Neural progenitor cell (in vitro differentiated cells): ENCODE measurements around the gene NR2F6. TPM values are rescaled to one million over a fixed set of nuclear protein-coding genes. Genes with fewer than 3 reads are reported as not detected.

ENCODE experiments used
- DNase-seq: peaks from one replicate; pipeline ENCODE4 v3.0.0-alpha.2; 2016; ENCODE audit warnings: low spot score
- H2AFZ ChIP-seq: fragments of 200-600 bp; sonication (generic); replicated peaks from 2 replicates; pipeline ENCODE4 v1.6.1; 2016; ENCODE audit warnings: antibody characterized with exemption
- H3F3A ChIP-seq: fragments of 200-600 bp; sonication (generic); 2 replicates; pipeline ENCODE4 v1.6.1; 2016; ENCODE audit warnings: antibody characterized with exemption, low read depth
- H3K27ac ChIP-seq: fragments of 200-600 bp; sonication (generic); 2 replicates; pipeline ENCODE4 v1.5.1; 2016; ENCODE audit warnings: mild to moderate bottlenecking
- H3K27me3 ChIP-seq: fragments of 200-600 bp; sonication (generic); 2 replicates; pipeline ENCODE4 v1.6.1; 2016; ENCODE audit warnings: mild to moderate bottlenecking, moderate library complexity
- H3K36me3 ChIP-seq: fragments of 200-600 bp; sonication (generic); 2 replicates; pipeline ENCODE4 v1.5.1; 2016
- H3K4me1 ChIP-seq: fragments of 200-600 bp; sonication (generic); 2 replicates; pipeline ENCODE4 v1.6.1; 2016; ENCODE audit warnings: mixed run types
- H3K4me2 ChIP-seq: fragments of 200-600 bp; sonication (generic); 2 replicates; pipeline ENCODE4 v1.6.1; 2016
- H3K4me3 ChIP-seq: fragments of 200-600 bp; sonication (generic); 2 replicates; pipeline ENCODE4 v1.5.1; 2016
- H3K79me2 ChIP-seq: fragments of 200-600 bp; sonication (generic); 2 replicates; pipeline ENCODE4 v1.6.1; 2016; ENCODE audit warnings: low read depth
- H3K9ac ChIP-seq: fragments of 200-600 bp; sonication (generic); 2 replicates; pipeline ENCODE4 v1.6.1; 2016
- H3K9me3 ChIP-seq: fragments of 200-600 bp; sonication (generic); 2 replicates; pipeline ENCODE4 v1.5.1; 2016; ENCODE audit warnings: low read depth
- H4K20me1 ChIP-seq: fragments of 200-600 bp; sonication (generic); 2 replicates; pipeline ENCODE4 v1.6.1; 2016; ENCODE audit warnings: low read depth
- H3K27ac Mint-ChIP-seq: 3 replicates; pipeline ENCODE4 v1.8.0; 2021; ENCODE audit warnings: mixed read lengths
- H3K27me3 Mint-ChIP-seq: 2 replicates; pipeline ENCODE4 v1.8.0; 2022; ENCODE audit warnings: low read depth, mild to moderate bottlenecking, inconsistent platforms, moderate library complexity, mixed read lengths; ENCODE audit not compliant: insufficient read depth
- H3K36me3 Mint-ChIP-seq: 3 replicates; pipeline ENCODE4 v1.8.0; 2021; ENCODE audit warnings: mixed read lengths
- H3K4me1 Mint-ChIP-seq: 3 replicates; pipeline ENCODE4 v1.8.0; 2021; ENCODE audit warnings: mixed read lengths
- H3K4me3 Mint-ChIP-seq: 3 replicates; pipeline ENCODE4 v1.8.0; 2021; ENCODE audit warnings: mild to moderate bottlenecking, moderate library complexity, mixed read lengths
- H3K9me3 Mint-ChIP-seq: 3 replicates; pipeline ENCODE4 v1.8.0; 2020; ENCODE audit warnings: mixed read lengths
- EZH2 ChIP-seq: fragments of 200-600 bp; sonication (generic); IDR thresholded peaks from 2 replicates; pipeline ENCODE4 v1.6.1; 2017; ENCODE audit warnings: antibody characterized with exemption, mild to moderate bottlenecking, moderate library complexity
- EZH2phosphoT487 ChIP-seq: fragments of 200-600 bp; sonication (generic); IDR thresholded peaks from 2 replicates; pipeline ENCODE4 v1.6.1; 2017; ENCODE audit warnings: antibody characterized with exemption
- total RNA-seq: library from RNA; depleted of rRNA; stranded (reverse); fragments of >200 nt; gene quantifications from 2 replicates; pipeline ENCODE4 v1.2.3, GENCODE V29; 2015; ENCODE audit warnings: low replicate concordance
- TF ChIP-seq, protein P1 (sequence below): fragments of 200-600 bp; sonication (generic); IDR thresholded peaks from 2 replicates; pipeline ENCODE4 v1.5.1; 2017; ENCODE audit warnings: antibody characterized with exemption, mild to moderate bottlenecking

The NR2F6 gene
- total RNA-seq, 1 donor from 2014 or later: 14.3 TPM

DNA sequence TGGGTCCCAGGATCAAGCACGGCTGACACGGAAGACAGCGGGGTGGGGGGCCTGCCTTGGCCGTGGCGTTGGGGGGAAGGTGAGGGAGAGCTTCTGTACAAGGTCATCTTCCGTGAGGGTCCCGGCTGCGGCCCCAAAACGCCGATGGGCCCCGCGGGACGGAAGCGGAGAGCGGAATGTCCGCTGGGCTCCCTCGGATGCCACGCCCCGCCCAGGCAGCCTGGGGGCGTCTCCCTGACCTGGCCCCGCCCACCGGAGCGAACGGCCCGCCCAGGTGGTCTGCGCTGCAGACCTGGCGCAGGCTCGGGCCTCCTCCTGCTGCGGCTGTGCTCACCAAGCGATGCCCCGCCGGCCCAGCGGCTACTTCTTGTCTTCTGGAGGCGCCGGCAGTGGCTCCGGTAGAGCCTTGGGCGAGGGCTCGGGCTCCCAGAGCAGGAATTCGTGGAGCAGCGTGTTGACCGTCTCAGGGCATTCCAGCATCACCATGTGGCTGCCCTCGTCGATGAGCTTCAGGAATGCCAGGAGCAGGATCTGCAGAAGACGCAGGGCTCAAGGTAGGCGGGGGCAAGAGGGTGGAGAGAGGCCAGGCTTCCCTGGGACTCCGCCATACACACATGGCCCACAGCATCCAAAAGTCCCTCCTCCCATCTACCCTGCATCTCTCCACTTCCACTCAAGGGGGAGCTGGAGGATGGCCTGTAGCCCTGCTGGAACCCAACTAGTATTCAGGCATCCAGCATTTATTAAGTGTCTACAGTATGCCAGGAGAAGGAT, 46.8 kb upstream of the NR2F6 start:
- TF ChIP-seq, protein P1, sequence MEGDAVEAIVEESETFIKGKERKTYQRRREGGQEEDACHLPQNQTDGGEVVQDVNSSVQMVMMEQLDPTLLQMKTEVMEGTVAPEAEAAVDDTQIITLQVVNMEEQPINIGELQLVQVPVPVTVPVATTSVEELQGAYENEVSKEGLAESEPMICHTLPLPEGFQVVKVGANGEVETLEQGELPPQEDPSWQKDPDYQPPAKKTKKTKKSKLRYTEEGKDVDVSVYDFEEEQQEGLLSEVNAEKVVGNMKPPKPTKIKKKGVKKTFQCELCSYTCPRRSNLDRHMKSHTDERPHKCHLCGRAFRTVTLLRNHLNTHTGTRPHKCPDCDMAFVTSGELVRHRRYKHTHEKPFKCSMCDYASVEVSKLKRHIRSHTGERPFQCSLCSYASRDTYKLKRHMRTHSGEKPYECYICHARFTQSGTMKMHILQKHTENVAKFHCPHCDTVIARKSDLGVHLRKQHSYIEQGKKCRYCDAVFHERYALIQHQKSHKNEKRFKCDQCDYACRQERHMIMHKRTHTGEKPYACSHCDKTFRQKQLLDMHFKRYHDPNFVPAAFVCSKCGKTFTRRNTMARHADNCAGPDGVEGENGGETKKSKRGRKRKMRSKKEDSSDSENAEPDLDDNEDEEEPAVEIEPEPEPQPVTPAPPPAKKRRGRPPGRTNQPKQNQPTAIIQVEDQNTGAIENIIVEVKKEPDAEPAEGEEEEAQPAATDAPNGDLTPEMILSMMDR: peak; percentile 57
- TF ChIP-seq EZH2: no peak
- no peak for TF ChIP-seq EZH2phosphoT487
- Histone ChIP-seq H3K4me1 (peaks cover 3% of the 10 kb centered on the region), H3K27ac (peak overlapping the region; percentile 75), H3F3A (peaks cover 48% of the 10 kb centered on the region), H3K9ac (no peak overlapping the region), H3K4me2 (peak overlapping the region; percentile 79), H4K20me1 (no peaks in the 10 kb centered on the region), H3K4me3 (peak overlapping the region; percentile 49), H3K36me3 (no peaks in the 10 kb centered on the region), H2AFZ (peak overlapping the region; percentile 58), H3K27me3 (no peaks in the 10 kb centered on the region), H3K79me2 (no peaks in the 10 kb centered on the region), H3K9me3 (no peaks in the 10 kb centered on the region)
- DNase-seq: peak; percentile 92
- Mint-ChIP-seq H3K36me3 (peaks cover 13% of the 10 kb centered on the region), H3K27me3 (peaks cover 5% of the 10 kb centered on the region), H3K27ac (no peak overlapping the region), H3K9me3 (no peaks in the 10 kb centered on the region), H3K4me3 (peak overlapping the region; percentile 85), H3K4me1 (peaks cover 3% of the 10 kb centered on the region)

DNA sequence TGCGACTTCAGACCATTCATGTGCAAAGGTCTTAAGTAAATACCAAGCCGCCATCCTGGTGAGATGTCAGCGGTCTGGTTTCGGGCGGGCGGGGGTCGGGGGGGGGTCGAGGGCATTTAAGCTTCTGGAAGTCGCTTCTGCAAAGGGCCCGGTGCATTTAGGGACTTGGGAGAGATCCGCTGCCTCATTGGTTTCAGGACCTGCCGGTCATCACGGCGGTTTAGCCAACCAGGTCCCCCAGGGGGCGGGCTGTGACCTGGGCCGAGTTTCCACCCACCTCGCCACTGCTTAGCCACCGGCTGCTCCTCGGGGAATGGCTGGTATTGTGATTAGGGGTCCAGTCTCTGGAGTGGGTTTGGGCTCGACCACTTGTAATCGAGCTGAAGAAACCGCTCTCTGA, 43.8 kb upstream of the NR2F6 start:
- Mint-ChIP-seq H3K27ac (no peak overlapping the region), H3K9me3 (no peaks in the 10 kb centered on the region), H3K4me1 (peaks cover 3% of the 10 kb centered on the region), H3K4me3 (peak overlapping the region; percentile 68), H3K36me3 (peaks cover 3% of the 10 kb centered on the region), H3K27me3 (peaks cover 5% of the 10 kb centered on the region)
- Histone ChIP-seq H3K27me3 (no peaks in the 10 kb centered on the region), H3K9ac (no peak overlapping the region), H3K4me2 (peak overlapping the region; percentile 63), H3K9me3 (no peaks in the 10 kb centered on the region), H3F3A (peaks cover 48% of the 10 kb centered on the region), H3K79me2 (no peaks in the 10 kb centered on the region), H2AFZ (peak overlapping the region; percentile 27), H3K27ac (no peak overlapping the region), H3K4me1 (peaks cover 3% of the 10 kb centered on the region), H3K36me3 (no peaks in the 10 kb centered on the region), H3K4me3 (peak overlapping the region; percentile 23), H4K20me1 (no peaks in the 10 kb centered on the region)
- TF ChIP-seq EZH2 (no peak), EZH2phosphoT487 (no peak)
- TF ChIP-seq, protein P1: no peak
- DNase-seq: peak; percentile 92

DNA sequence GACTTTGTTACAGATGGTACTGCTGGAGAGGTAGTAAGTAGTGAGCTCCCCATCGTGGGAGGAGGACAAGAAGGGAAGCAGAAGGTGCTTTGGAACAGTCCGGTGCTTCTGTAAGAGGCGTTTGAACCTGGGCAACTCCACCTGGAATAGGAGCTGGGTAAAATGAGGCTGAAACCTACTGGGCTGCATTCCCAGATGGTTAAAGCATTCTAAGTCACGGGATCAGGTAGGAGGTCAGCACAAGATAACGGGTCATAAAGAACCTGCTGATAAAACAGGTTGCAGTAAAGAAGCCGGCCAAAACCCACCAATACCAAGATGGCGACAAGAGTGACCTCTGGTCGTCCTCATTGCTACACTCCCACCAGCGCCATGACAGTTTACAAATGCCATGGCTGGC, 41.0 kb upstream of the NR2F6 start:
- H3K4me2 ChIP-seq: no peak overlapping the region
- Mint-ChIP-seq H3K36me3 (peaks cover under 1% of the 10 kb centered on the region), H3K27me3 (peaks cover 5% of the 10 kb centered on the region), H3K4me3 (no peak overlapping the region), H3K27ac (no peak overlapping the region), H3K9me3 (no peaks in the 10 kb centered on the region), H3K4me1 (peaks cover 5% of the 10 kb centered on the region)
- no peak overlapping the region for H2AFZ ChIP-seq
- H3K9me3 ChIP-seq: no peaks in the 10 kb centered on the region
- H3K27ac ChIP-seq: no peak overlapping the region
- no peak overlapping the region for H3K4me3 ChIP-seq
- H3F3A ChIP-seq: peaks cover 30% of the 10 kb centered on the region
- H3K27me3 ChIP-seq: peaks cover 9% of the 10 kb centered on the region
- no peaks in the 10 kb centered on the region for H3K36me3 ChIP-seq
- H4K20me1 ChIP-seq: no peaks in the 10 kb centered on the region
- no peak for DNase-seq
- no peaks in the 10 kb centered on the region for H3K79me2 ChIP-seq
- H3K9ac ChIP-seq: no peak overlapping the region
- no peaks in the 10 kb centered on the region for H3K4me1 ChIP-seq
- TF ChIP-seq, protein P1: no peak
- no peak for TF ChIP-seq EZH2
